Loucy (cell line): ENCODE data around the gene SZT2.

Experiments used
- H2AFZ ChIP-seq: fragments of 200-600 bp; sonication (generic); 2 replicates; pipeline ENCODE4 v1.6.0; 2016; ENCODE audit warnings: antibody characterized with exemption, mild to moderate bottlenecking, low read length, moderate library complexity
- H3F3A ChIP-seq: fragments of 200-600 bp; 2 replicates; pipeline ENCODE4 v1.6.0; 2016; ENCODE audit warnings: antibody characterized with exemption, low read depth, mild to moderate bottlenecking
- H3K27me3 ChIP-seq: fragments of 200-600 bp; sonication (generic); 2 replicates; pipeline ENCODE4 v1.6.1; 2014; ENCODE audit warnings: low read length, mild to moderate bottlenecking; ENCODE audit not compliant: insufficient read depth, poor library complexity, severe bottlenecking
- H3K36me3 ChIP-seq: fragments of 200-600 bp; sonication (generic); 2 replicates; pipeline ENCODE4 v1.6.1; 2016; ENCODE audit warnings: low read length; ENCODE audit not compliant: insufficient read depth
- H3K4me1 ChIP-seq: fragments of 200-600 bp; sonication (generic); 2 replicates; pipeline ENCODE4 v1.5.1; 2014; ENCODE audit warnings: low read length, mild to moderate bottlenecking; ENCODE audit not compliant: insufficient read depth, poor library complexity, severe bottlenecking
- H3K4me2 ChIP-seq: fragments of 200-600 bp; sonication (generic); 2 replicates; pipeline ENCODE4 v1.6.0; 2014; ENCODE audit warnings: antibody characterized with exemption, low read length, low read depth, mild to moderate bottlenecking; ENCODE audit not compliant: poor library complexity, severe bottlenecking
- H3K4me3 ChIP-seq: fragments of 200-600 bp; sonication (generic); 2 replicates; pipeline ENCODE4 v1.5.1; 2014; ENCODE audit warnings: low read length, mild to moderate bottlenecking, mixed read lengths; ENCODE audit not compliant: poor library complexity, severe bottlenecking
- H3K79me2 ChIP-seq: fragments of 200-600 bp; sonication (generic); 2 replicates; pipeline ENCODE4 v1.6.1; 2014; ENCODE audit warnings: low read length; ENCODE audit not compliant: insufficient read depth
- H3K9ac ChIP-seq: fragments of 200-600 bp; sonication (generic); 2 replicates; pipeline ENCODE4 v1.6.0; 2014; ENCODE audit warnings: mild to moderate bottlenecking, low read depth, low read length, moderate library complexity; ENCODE audit not compliant: poor library complexity, severe bottlenecking
- H3K9me2 ChIP-seq: fragments of 200-600 bp; sonication (generic); replicated peaks from 2 replicates; pipeline ENCODE4 v1.6.1; 2016; ENCODE audit warnings: low read depth, low read length, mixed read lengths
- H3K9me3 ChIP-seq: fragments of 200-600 bp; sonication (generic); 2 replicates; pipeline ENCODE4 v1.6.1; 2014; ENCODE audit warnings: mild to moderate bottlenecking, antibody characterized with exemption, low read length, low read depth; ENCODE audit not compliant: insufficient read depth
- H4K20me1 ChIP-seq: fragments of 200-600 bp; sonication (generic); 2 replicates; pipeline ENCODE4 v1.6.0; 2014; ENCODE audit warnings: antibody characterized with exemption, low read length, mild to moderate bottlenecking; ENCODE audit not compliant: insufficient read depth, poor library complexity, severe bottlenecking
- EZH2phosphoT487 ChIP-seq: fragments of 200-600 bp; IDR thresholded peaks from 2 replicates; pipeline ENCODE4 v1.6.1; 2018; ENCODE audit warnings: antibody characterized with exemption, mild to moderate bottlenecking, moderate library complexity, borderline replicate concordance
- TF ChIP-seq, protein P1 (sequence below): fragments of 200-600 bp; sonication (generic); conservative IDR thresholded peaks from 2 replicates; pipeline ENCODE4 v1.5.1; 2014; ENCODE audit warnings: mild to moderate bottlenecking, antibody characterized with exemption, low read length

The SZT2 gene

GRCh38 chr1:43345120-43345519 is 44.6 kb upstream of the SZT2 start:
- Histone ChIP-seq H3K4me3 (no peak overlapping the region), H3K9me3 (no peaks in the 10 kb centered on the region), H3K4me2 (no peak overlapping the region), H4K20me1 (no peaks in the 10 kb centered on the region), H2AFZ (no peak overlapping the region), H3K9ac (no peak overlapping the region), H3K36me3 (no peaks in the 10 kb centered on the region), H3F3A (no peaks in the 10 kb centered on the region), H3K4me1 (no peaks in the 10 kb centered on the region), H3K9me2 (no peaks in the 10 kb centered on the region), H3K27me3 (no peaks in the 10 kb centered on the region), H3K79me2 (no peaks in the 10 kb centered on the region)
- TF ChIP-seq EZH2phosphoT487: no peak
- TF ChIP-seq, protein P1, sequence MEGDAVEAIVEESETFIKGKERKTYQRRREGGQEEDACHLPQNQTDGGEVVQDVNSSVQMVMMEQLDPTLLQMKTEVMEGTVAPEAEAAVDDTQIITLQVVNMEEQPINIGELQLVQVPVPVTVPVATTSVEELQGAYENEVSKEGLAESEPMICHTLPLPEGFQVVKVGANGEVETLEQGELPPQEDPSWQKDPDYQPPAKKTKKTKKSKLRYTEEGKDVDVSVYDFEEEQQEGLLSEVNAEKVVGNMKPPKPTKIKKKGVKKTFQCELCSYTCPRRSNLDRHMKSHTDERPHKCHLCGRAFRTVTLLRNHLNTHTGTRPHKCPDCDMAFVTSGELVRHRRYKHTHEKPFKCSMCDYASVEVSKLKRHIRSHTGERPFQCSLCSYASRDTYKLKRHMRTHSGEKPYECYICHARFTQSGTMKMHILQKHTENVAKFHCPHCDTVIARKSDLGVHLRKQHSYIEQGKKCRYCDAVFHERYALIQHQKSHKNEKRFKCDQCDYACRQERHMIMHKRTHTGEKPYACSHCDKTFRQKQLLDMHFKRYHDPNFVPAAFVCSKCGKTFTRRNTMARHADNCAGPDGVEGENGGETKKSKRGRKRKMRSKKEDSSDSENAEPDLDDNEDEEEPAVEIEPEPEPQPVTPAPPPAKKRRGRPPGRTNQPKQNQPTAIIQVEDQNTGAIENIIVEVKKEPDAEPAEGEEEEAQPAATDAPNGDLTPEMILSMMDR: no peak

- Histone ChIP-seq H2AFZ (no peak overlapping the region), H3K36me3 (no peaks in the 10 kb centered on the region), H3K9ac (no peak overlapping the region), H3K9me2 (no peaks in the 10 kb centered on the region), H3K4me2 (no peak overlapping the region), H3K79me2 (no peaks in the 10 kb centered on the region), H3K27me3 (no peaks in the 10 kb centered on the region), H3F3A (no peaks in the 10 kb centered on the region), H4K20me1 (no peaks in the 10 kb centered on the region), H3K4me1 (no peaks in the 10 kb centered on the region), H3K9me3 (no peaks in the 10 kb centered on the region), H3K4me3 (no peak overlapping the region)
- TF ChIP-seq EZH2phosphoT487: no peak
- TF ChIP-seq, protein P1: no peak
Observed at GRCh38 chr1:43346636-43347035, 43.1 kb upstream of the SZT2 start.

DNA sequence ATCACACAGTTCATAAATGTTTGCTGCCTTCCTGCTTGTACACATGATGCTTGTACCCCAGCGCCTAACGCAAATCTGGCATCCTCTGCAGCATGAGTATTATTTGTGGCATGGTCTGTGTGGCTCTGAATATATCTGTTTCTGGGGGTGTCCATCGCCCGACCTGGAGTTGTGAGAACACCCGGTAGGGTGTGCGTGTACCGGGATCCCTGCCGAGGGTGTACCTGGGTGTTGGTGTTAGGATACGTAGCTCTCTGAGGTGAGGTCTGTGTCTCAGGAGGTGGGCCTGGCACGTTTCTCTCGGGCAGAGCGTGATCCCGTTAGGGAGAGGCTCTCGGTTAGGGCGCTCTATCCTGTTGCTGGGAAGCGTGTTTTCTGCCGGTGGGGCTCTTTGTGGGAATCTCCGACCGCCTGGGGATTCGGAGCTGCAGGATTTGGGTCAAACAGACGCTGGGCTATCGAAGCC is 41.3 kb upstream of the SZT2 start:
- Histone ChIP-seq H3K79me2 (no peaks in the 10 kb centered on the region), H3K36me3 (no peaks in the 10 kb centered on the region), H3K27me3 (no peaks in the 10 kb centered on the region), H4K20me1 (no peaks in the 10 kb centered on the region), H3K9ac (no peak overlapping the region), H3K4me1 (no peaks in the 10 kb centered on the region), H3K4me2 (no peak overlapping the region), H3K9me2 (no peaks in the 10 kb centered on the region), H2AFZ (no peak overlapping the region), H3F3A (no peaks in the 10 kb centered on the region), H3K4me3 (no peak overlapping the region), H3K9me3 (no peaks in the 10 kb centered on the region)
- TF ChIP-seq, protein P1: no peak
- no peak for TF ChIP-seq EZH2phosphoT487
